Inflammatory macrophage (primary cell): ENCODE measurements around the gene MYOF.
"Not testable (repeated sequence)": the region's sequence is repeated elsewhere in the genome, so short reads cannot be mapped to it uniquely, and the experiment has no call there.

ENCODE experiments used
- DNase-seq, 2 donors: peaks; one replicate each; pipeline ENCODE4 v3.0.0-alpha.2; 2020 to 2022

The MYOF gene

GRCh38 chr10:93336678-93337077, 145.5 kb downstream of the MYOF start:
- no peak for DNase-seq

DNA sequence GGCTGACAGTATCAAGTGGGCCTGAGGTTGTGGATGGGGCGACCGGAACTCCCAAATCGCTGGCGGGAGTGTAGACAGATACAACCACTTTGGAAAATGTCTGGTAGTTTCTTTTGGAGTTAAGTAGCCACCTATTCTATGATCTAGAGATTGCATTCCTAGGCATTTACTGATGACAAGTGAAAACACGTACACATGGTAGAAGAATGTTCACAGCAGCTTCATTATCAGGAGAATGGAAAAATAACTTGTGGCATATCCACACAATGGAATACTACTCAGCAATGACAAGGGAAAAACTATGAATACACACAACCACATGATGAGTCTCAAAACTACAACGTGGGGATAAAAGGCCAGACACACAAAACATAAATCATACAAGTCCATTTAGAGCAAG, 146.0 kb downstream of the MYOF start:
- no peak for DNase-seq

DNA sequence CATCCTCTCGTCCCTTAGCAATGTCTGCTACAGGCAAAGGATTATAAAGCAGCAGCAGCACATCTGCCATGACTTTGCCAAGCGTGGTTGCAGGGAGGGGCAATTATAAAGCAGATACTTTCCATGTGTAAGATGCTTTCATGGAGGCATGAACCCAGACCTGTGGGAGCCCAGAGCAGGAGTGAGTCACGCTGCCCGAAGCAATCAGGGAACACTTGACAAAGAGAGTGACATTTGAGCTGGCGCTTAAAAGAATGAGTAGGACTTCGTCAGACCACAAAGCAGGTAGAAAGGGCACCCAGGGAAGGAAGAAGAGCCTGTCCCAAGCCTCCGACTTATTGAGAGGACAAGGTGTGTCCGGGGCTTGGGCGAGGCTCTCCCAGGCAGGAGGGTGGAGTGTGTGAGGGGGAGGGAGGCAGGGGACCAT, 147.2 kb downstream of the MYOF start:
- no peak for DNase-seq

DNA sequence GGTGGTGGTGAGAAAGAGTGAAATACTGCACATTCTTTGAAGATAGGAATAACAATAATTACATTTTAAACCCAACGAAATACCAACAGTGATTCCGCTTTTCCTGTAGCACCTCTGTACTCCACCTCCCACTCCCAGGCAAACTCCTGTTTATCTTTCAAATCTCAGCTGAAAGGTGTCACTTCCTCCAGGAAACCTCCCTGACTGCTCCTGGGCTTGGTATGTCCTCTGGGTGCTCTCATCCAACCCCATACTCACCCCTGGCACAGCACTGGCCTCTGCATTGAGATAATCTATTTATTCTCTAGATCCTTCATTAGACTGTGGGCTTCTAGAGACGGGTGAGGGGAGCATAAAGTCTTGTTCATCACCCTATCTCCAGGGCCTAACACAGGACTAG, 148.0 kb downstream of the MYOF start:
- DNase-seq = no peak

DNA sequence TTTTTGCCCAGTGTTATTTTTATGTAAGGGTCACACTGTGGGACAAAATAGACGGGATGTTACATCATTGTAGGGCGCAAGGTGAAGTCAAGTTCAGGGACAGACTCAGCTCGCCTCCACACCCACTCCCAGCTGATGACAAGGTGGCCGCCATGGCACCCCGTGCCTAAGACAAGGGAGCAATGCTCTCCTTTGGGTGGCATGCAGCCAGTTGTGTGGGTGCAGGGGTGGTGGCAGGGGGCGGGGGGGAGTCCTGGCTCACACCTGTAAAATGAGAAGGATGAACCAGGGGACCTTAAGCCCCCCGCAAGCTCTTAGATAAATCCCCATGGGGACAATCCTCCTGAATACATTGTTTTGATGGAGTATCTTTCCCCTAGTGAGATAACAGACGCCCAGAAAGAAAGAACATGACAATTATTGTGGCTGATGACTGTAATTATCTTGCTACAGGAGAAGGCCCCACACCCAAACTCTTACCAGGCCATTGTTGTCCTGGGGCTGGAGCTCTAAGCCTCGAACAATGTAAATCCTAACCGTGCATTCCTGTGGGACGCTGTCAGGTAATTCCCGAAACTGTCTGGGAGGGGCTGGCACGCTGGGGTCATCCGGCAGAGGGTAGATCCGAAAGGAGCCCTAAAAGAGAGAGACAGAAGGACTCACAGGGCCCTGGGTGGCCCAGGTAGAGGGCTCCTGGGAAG, 148.7 kb downstream of the MYOF start:
- no peak for DNase-seq

DNA sequence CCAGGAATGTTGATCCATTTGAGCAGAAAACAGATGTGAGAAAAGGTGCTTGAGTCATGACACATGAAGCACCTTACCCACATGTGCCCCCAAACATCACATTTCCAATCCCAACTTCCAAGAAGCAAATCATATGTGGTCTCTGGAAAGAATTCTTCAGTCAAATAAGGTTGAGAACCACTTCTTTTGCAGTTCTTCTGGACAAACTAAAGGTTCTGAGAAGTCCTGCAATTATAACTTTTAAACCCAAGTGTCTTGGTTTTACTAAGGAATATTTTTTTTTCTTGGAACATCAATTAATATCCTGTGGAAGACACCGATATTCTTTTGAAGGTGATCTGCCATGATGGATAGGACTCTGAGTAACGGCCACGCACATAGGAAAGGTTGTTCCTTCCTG, 151.3 kb downstream of the MYOF start:
- DNase-seq = no peak

DNA sequence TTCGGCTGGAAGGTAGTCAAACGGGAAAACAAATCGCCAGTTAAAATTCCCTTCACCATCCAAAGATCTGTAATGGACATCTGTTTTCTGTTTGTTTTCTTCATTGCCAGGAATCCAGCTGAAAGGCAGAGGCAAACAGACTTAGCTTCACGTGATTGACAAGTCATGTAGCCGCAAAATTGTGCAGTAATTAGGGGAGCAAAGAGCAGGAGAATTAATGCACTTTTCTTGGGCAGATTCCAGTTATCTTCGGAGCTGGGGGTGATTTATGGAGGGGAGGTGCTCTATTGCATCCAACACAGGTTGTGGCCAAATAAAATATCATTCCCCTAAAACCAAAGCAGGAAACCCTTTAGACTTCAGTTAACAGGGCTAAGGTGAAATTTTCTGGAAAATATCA, 162.2 kb downstream of the MYOF start:
- DNase-seq = no peak

- no peak for DNase-seq
These were observed 163.0 kb downstream of the MYOF start for GRCh38 chr10:93319096-93319495.

GRCh38 chr10:93315246-93315645, 166.9 kb downstream of the MYOF start:
- DNase-seq = no peak

- DNase-seq = not testable (repeated sequence)
These were observed 167.5 kb downstream of the MYOF start for GRCh38 chr10:93314656-93315055.

DNA sequence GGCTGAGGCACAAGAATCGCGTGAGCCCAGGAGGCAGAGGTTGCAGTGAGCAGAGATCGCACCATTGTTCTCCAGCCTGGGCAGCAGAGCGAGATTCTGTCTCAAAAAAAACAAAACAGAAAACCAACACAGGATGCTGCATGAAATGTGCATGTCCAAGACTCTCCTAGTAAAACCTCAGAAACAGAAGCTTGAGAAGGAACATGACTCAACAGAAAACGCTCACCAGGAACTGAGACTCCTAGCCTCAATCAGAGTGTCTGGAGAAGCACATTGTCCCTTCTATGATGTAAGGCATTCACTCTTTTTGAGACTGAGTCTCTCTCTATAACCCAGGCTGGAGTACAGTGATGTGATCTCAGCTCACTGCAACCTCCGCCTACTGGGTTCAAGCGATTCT, 168.3 kb downstream of the MYOF start:
- peak; percentile 10 to 42 for DNase-seq

DNA sequence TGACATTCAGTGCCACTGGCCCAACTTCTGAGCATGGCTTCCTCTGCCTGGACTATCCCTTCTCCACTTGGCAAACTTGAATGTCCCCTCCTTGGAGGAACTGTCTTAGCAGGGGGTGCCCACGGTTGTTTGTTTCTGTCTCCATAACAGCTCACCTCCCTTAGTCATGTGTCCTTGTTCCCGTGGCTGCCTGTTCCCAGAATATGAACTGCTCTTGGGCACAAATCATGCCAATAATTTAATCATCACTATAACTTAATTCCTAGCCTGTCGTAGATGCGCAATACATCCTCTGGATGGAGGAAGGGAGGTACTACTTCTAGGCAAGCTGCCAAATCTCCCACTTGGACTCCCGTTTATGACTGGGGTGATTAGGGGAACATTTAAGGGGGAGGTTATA, 173.1 kb downstream of the MYOF start:
- DNase-seq = no peak

GRCh38 chr10:93305122-93305521, 177.0 kb downstream of the MYOF start:
- no peak for DNase-seq

DNA sequence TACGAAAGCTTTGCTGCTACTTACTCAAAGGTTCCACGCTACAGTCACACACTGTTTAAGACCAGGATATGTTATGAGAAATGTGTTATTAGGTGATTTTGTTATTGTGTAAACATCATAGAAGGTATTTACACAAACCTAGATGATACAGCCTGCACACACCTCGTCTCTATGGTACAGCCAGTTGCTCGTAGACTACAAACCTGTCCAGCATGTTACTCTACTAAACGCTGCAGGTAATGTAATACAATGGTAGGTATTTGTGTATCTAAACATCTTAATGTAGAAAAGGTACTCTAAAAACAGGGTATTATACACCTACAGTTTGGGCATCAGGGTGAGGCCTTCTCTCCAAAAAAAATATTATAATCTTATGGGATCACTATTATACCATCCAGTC, 181.2 kb downstream of the MYOF start:
- no peak for DNase-seq

DNA sequence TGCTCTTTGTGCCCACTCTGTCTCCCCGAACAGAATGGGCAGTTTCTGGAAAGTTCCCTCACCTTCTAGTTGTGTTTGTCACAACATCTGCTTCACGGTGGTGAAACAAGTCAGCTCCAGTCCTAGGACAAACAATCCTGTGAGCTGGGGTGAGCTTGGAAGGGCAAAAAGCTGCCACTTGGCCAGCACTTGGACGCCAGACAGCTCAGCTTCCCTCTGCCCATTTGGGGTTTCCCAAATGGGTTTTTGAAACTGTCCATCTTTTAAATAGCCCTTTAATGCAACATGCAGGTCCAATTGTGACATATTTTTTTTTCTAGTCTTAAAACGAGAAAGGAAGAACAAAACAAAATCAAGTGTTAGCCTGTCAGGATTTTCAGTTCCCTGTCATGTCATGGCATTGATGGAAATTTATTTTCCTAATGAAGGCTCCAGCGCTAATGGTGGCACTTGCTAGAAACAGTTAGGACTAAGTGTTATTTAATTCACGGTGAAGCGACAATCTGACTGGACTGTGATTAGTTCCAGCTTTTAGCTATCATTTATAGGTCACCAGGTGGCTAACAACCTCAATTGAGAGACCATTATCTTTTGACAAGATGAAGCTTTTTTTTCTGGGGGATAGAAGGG, 181.7 kb downstream of the MYOF start:
- no peak for DNase-seq

DNA sequence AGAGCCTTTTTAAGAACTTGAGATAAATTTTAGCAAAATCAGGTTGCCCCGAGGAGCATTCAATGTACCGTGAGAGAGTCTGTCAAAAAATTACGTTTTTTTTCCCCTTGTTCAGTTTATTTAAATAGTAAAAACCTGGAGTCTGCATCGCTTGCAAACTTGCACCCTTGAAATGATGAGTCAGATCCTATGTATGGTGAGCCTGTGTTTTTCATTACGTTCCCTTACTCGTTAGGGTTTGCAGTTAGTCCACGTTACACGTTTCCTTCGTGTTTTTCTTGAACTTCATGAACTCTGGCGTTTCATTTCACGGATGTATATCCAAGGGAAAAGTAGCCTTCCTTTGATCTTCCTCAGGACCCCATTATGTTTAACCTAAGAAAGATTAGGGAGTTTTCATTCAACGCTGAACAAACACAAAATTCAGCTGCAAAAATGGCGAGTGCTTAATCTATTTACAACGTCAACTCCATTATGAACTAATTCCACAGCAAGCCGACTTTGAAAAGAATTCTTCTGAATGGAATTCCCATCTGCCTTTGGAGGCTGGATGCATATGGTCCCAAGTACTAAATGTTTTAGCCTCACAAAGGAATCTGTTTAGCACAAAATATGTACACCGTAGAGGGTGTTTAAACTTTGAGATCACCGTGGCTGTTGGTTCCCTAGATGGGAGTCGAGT, 182.4 kb downstream of the MYOF start:
- no peak for DNase-seq

GRCh38 chr10:93299195-93299594, 182.9 kb downstream of the MYOF start:
- DNase-seq = no peak

DNA sequence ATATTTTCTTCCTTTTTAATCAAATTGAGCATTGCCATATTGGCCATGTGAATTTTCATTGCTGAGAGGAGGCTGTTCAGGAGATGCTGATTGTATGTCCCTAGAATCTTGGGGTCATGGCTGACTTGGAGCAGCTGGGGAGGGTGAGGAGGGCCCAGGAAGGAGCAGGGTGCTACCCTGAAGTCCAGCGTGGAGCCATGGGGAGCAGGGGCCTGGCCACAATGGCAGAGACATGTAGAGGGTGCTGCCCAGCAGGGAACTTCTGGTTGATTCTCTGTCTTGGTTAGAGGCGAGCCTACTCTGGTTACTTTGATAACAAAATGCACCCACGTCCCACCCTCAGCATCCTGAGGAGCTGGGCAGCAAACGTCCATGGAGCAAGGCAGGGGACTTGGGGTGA, 186.0 kb downstream of the MYOF start:
- no peak for DNase-seq

- DNase-seq = no peak
These were observed 188.1 kb downstream of the MYOF start for GRCh38 chr10:93293999-93294398.

GRCh38 chr10:93290661-93291354, 191.3 kb downstream of the MYOF start:
- DNase-seq = no peak

- DNase-seq = peak; percentile 71 to 81
These were observed 193.2 kb downstream of the MYOF start for GRCh38 chr10:93288679-93289634.

GRCh38 chr10:93287775-93288174, 194.4 kb downstream of the MYOF start:
- no peak for DNase-seq
